ENCODE results near the gene RHO.

The RHO gene

DNA sequence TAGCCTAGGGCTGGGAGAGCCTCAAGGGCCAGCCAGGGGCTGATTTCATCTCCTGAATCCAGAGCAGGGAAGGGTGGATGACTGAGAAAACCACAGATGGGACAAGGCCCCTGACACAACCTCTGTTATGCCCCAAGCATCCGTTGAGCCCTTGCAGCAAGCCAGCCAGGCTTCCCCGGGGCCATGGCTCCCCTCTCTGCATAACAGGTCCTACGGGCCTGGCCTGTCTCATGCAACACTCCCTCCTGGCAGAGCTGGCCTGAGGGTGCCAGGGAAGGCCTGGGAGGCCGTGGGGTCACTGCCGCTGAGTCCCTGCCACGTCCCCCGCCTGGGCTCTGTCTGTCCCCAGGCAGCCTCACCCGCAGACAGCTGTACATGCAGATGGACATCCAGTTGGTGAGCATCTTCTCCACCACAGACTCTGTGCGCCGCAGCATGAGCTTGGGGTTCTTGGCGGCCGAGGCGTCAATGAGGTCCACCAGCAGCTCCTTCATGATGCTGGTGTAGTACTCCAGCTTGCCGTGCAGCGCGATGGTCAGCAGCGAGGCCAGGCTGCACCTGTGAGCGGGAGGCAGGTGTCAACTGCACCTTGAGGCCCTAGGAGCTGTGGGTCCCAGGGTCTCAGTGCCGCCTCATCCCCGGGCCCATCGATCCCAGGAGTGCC is 36.7 kb downstream of the RHO start:
- H3K9me3 ChIP-seq (ENCODE audit: control insufficient read depth, insufficient read depth, low read depth, low read length): no peaks in the 10 kb centered on the region
- peaks cover 0 to 34% of the 10 kb centered on the region in 2 experiments; a peak in 2 of 3 replicates for H3K36me3 ChIP-seq (ENCODE audit: control insufficient read depth in 2 of 2, insufficient read depth in 1 of 2, low read length in 2 of 2)
- ChIA-PET CTCF (interaction anchor here (0.8 kb wide), 1 partner anchor 427 kb away, joined by 4 read pairs; no protein-coding TSS in a partner anchor), POLR2A (no interaction called here)
- H3K4me1 ChIP-seq (ENCODE audit: control insufficient read depth, insufficient read depth, low read length): no peaks in the 10 kb centered on the region
- H3K27ac ChIP-seq (ENCODE audit: extremely low read depth, low read depth, low read length): no peak overlapping the region
- H3K4me3 ChIP-seq (ENCODE audit: low read depth, low read length): no peak overlapping the region
- TF ChIP-seq, protein P1, sequence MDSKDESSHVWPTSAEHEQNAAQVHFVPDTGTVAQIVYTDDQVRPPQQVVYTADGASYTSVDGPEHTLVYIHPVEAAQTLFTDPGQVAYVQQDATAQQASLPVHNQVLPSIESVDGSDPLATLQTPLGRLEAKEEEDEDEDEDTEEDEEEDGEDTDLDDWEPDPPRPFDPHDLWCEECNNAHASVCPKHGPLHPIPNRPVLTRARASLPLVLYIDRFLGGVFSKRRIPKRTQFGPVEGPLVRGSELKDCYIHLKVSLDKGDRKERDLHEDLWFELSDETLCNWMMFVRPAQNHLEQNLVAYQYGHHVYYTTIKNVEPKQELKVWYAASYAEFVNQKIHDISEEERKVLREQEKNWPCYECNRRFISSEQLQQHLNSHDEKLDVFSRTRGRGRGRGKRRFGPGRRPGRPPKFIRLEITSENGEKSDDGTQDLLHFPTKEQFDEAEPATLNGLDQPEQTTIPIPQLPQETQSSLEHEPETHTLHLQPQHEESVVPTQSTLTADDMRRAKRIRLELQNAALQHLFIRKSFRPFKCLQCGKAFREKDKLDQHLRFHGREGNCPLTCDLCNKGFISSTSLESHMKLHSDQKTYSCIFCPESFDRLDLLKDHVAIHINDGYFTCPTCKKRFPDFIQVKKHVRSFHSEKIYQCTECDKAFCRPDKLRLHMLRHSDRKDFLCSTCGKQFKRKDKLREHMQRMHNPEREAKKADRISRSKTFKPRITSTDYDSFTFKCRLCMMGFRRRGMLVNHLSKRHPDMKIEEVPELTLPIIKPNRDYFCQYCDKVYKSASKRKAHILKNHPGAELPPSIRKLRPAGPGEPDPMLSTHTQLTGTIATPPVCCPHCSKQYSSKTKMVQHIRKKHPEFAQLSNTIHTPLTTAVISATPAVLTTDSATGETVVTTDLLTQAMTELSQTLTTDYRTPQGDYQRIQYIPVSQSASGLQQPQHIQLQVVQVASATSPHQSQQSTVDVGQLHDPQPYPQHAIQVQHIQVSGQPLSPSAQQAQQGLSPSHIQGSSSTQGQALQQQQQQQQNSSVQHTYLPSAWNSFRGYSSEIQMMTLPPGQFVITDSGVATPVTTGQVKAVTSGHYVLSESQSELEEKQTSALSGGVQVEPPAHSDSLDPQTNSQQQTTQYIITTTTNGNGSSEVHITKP (tag by site-specific recombination; IDR thresholded peaks at IDR 0.05): no peak
- TF ChIP-seq, protein P2, sequence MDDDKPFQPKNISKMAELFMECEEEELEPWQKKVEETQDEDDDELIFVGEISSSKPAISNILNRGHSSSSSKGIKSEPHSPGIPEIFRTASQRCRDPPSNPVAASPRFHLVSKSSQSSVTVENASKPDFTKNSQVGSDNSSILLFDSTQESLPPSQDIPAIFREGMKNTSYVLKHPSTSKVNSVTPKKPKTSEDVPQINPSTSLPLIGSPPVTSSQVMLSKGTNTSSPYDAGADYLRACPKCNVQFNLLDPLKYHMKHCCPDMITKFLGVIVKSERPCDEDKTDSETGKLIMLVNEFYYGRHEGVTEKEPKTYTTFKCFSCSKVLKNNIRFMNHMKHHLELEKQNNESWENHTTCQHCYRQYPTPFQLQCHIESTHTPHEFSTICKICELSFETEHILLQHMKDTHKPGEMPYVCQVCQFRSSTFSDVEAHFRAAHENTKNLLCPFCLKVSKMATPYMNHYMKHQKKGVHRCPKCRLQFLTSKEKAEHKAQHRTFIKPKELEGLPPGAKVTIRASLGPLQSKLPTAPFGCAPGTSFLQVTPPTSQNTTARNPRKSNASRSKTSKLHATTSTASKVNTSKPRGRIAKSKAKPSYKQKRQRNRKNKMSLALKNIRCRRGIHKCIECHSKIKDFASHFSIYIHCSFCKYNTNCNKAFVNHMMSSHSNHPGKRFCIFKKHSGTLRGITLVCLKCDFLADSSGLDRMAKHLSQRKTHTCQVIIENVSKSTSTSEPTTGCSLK (tag by site-specific recombination; IDR thresholded peaks at IDR 0.05): no peak
- no peak for TF ChIP-seq ZNF629 (tag by site-specific recombination; IDR thresholded peaks at IDR 0.05)
- no peak for TF ChIP-seq TRIM28 (IDR thresholded peaks at IDR 0.05; ENCODE audit: borderline replicate concordance, low read length)
- TF ChIP-seq, protein P3, sequence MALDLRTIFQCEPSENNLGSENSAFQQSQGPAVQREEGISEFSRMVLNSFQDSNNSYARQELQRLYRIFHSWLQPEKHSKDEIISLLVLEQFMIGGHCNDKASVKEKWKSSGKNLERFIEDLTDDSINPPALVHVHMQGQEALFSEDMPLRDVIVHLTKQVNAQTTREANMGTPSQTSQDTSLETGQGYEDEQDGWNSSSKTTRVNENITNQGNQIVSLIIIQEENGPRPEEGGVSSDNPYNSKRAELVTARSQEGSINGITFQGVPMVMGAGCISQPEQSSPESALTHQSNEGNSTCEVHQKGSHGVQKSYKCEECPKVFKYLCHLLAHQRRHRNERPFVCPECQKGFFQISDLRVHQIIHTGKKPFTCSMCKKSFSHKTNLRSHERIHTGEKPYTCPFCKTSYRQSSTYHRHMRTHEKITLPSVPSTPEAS (tag by site-specific recombination; IDR thresholded peaks at IDR 0.05): no peak
- no peak for TF ChIP-seq ZNF10 (tag by site-specific recombination; IDR thresholded peaks at IDR 0.05)
- no peak for TF ChIP-seq ZNF211 (tag by site-specific recombination; IDR thresholded peaks at IDR 0.05; ENCODE audit: low read depth)
- TF ChIP-seq ZNF621 (tag by site-specific recombination; IDR thresholded peaks at IDR 0.05): no peak
- TF ChIP-seq, protein P4, sequence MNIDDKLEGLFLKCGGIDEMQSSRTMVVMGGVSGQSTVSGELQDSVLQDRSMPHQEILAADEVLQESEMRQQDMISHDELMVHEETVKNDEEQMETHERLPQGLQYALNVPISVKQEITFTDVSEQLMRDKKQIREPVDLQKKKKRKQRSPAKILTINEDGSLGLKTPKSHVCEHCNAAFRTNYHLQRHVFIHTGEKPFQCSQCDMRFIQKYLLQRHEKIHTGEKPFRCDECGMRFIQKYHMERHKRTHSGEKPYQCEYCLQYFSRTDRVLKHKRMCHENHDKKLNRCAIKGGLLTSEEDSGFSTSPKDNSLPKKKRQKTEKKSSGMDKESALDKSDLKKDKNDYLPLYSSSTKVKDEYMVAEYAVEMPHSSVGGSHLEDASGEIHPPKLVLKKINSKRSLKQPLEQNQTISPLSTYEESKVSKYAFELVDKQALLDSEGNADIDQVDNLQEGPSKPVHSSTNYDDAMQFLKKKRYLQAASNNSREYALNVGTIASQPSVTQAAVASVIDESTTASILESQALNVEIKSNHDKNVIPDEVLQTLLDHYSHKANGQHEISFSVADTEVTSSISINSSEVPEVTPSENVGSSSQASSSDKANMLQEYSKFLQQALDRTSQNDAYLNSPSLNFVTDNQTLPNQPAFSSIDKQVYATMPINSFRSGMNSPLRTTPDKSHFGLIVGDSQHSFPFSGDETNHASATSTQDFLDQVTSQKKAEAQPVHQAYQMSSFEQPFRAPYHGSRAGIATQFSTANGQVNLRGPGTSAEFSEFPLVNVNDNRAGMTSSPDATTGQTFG (tag by site-specific recombination; IDR thresholded peaks at IDR 0.05; ENCODE audit: borderline replicate concordance): no peak
- TF ChIP-seq ZNF555 (tag by site-specific recombination; conservative IDR thresholded peaks at IDR 0.05): no peak
- no peak for TF ChIP-seq ZNF664 (tag by site-specific recombination; IDR thresholded peaks at IDR 0.05)
- no peak for TF ChIP-seq SP2 (tag by site-specific recombination; IDR thresholded peaks at IDR 0.05)
- TF ChIP-seq ZNF23 (tag by site-specific recombination; IDR thresholded peaks at IDR 0.05; ENCODE audit: borderline replicate concordance): no peak
- no peak for TF ChIP-seq ZFHX2 (tag by site-specific recombination; conservative IDR thresholded peaks at IDR 0.05)
- TF ChIP-seq ZNF292 (tag by site-specific recombination; IDR thresholded peaks at IDR 0.05; ENCODE audit: borderline replicate concordance, low read depth): no peak
- TF ChIP-seq, protein P5, sequence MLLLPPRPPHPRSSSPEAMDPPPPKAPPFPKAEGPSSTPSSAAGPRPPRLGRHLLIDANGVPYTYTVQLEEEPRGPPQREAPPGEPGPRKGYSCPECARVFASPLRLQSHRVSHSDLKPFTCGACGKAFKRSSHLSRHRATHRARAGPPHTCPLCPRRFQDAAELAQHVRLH (tag by site-specific recombination; IDR thresholded peaks at IDR 0.05): no peak
- no peak for TF ChIP-seq ZNF624 (tag by site-specific recombination; IDR thresholded peaks at IDR 0.05)
- TF ChIP-seq ZNF133 (tag by site-specific recombination; IDR thresholded peaks at IDR 0.05): no peak
- TF ChIP-seq, protein P6, sequence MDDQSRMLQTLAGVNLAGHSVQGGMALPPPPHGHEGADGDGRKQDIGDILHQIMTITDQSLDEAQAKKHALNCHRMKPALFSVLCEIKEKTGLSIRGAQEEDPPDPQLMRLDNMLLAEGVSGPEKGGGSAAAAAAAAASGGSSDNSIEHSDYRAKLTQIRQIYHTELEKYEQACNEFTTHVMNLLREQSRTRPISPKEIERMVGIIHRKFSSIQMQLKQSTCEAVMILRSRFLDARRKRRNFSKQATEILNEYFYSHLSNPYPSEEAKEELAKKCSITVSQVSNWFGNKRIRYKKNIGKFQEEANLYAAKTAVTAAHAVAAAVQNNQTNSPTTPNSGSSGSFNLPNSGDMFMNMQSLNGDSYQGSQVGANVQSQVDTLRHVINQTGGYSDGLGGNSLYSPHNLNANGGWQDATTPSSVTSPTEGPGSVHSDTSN (CRISPR knock-in tag; IDR thresholded peaks at IDR 0.05): no peak
- TF ChIP-seq ZBTB8A (tag by site-specific recombination; IDR thresholded peaks at IDR 0.05): no peak

Data from HEK293 (cell line).